ENCODE results near the gene PHACTR4. TPM values are rescaled to one million over a fixed set of nuclear protein-coding genes. Genes with fewer than 3 reads are reported as not detected.
"Not testable (repeated sequence)": the region's sequence is repeated elsewhere in the genome, so short reads cannot be mapped to it uniquely, and the experiment has no call there.

Gene PHACTR4
- total and polyA plus RNA-seq, 2 donors (not counting 3 experiments of a cell fraction or from before 2014, with no cell fraction given): 25.4 to 61.0 TPM

DNA sequence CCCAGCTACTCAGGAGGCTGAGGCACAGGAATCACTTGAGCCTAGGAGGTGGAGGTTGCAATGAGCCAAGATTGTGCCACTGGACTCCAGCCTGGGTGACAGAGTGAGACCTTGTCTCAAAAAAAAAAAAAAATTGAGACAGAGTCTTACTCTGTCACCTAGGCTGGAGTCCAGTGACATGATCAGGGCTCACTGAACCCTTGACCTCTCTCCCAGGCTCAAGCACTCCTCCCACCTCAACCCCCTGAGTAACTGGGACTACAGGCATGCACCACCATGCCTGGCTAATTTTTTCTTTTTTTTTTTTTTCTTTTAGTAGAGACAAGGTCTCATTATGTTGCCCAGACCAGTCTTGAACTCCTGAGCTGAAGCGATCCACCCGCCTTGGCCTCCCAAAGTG, 6.7 kb downstream of the PHACTR4 start:
- H3K27ac ChIP-seq (ENCODE audit: insufficient read depth, low read depth, low read length); H3K9me3 ChIP-seq (replicated peaks; ENCODE audit: control insufficient read depth, insufficient read depth, low read length); H3K36me3 ChIP-seq (ENCODE audit: control insufficient read depth in 2 of 2, extremely low read depth in 1 of 2, insufficient read depth in 2 of 2, low read length in 2 of 2); dilution Hi-C loops (cut with MboI; ENCODE audit: extremely low pct_ligation_motif_present, low sequenced_read_pairs); H3K4me1 ChIP-seq (ENCODE audit: control insufficient read depth, extremely low read depth, insufficient read depth, low read length); H3K9ac ChIP-seq (replicated peaks; ENCODE audit: extremely low read depth, insufficient read depth, low read length); H3K27me3 ChIP-seq (ENCODE audit: control insufficient read depth in 2 of 2, insufficient read depth in 2 of 2, low read length in 2 of 2); H3K4me3 ChIP-seq (replicated peaks in 1 of 3; ENCODE audit: insufficient read depth in 1 of 3, low read depth in 1 of 3, low read length in 3 of 3); FAIRE-seq; POLR2A ChIA-PET; H2AFZ ChIP-seq (ENCODE audit: low read depth, low read length); intact Hi-C loops (cut with micrococcal nuclease); H3K9me1 ChIP-seq (replicated peaks; ENCODE audit: control insufficient read depth, extremely low read depth, insufficient read depth, low read length); H4K20me1 ChIP-seq (replicated peaks; ENCODE audit: control insufficient read depth, extremely low read depth, insufficient read depth, low read length); DNase-seq (ENCODE audit: low read depth, low spot score); BruUV-seq (replicated peaks); H3K4me2 ChIP-seq (ENCODE audit: insufficient read depth, low read length): not testable (repeated sequence)
- CTCF ChIA-PET: interaction anchor here (0.6 to 1.7 kb wide), 3 partner anchors 16 to 95 kb away, joined by 3 to 7 read pairs (median 3); no protein-coding TSS in a partner anchor
- peaks cover 43% of the 10 kb centered on the region for H3K79me2 ChIP-seq (ENCODE audit: control insufficient read depth, insufficient read depth, low read length)

DNA sequence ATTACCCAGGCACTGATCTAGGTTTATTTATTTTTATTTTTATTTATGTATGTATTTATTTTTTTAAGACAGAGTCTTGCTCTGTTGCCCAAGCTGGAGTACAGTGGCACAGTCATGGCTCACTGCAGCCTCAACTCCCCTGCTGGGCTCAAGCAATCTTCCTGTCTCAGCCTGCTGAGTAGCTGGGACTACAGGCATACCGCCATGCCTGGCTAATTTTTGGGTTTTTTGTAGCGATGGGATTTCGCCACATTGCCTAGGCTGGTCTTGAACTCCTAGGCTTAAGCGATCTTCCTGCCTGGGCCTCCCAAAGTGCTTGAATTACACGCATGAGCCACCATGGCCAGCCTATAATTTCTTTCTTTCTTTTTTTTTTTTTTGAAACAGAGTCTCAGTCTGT, 9.4 kb downstream of the PHACTR4 start:
- DNase-seq (ENCODE audit: low read depth, low spot score) (no peak), FAIRE-seq (no peak)
- no peaks in the 10 kb centered on the region for H3K36me3 ChIP-seq (ENCODE audit: control insufficient read depth in 2 of 2, extremely low read depth in 1 of 2, insufficient read depth in 2 of 2, low read length in 2 of 2)
- no peaks in the 10 kb centered on the region for H3K9me3 ChIP-seq (replicated peaks; ENCODE audit: control insufficient read depth, insufficient read depth, low read length)
- no peaks in the 10 kb centered on the region for H3K9me1 ChIP-seq (replicated peaks; ENCODE audit: control insufficient read depth, extremely low read depth, insufficient read depth, low read length)
- no peak overlapping the region for H2AFZ ChIP-seq (ENCODE audit: low read depth, low read length)
- no peaks in the 10 kb centered on the region for H4K20me1 ChIP-seq (replicated peaks; ENCODE audit: control insufficient read depth, extremely low read depth, insufficient read depth, low read length)
- TF ChIP-seq POLR2A (IDR thresholded peaks at IDR 0.05; ENCODE audit: low read depth, low read length) (no peak), POLR2AphosphoS5 (IDR thresholded peaks at IDR 0.05; ENCODE audit: insufficient read depth, low read depth, low read length) (no peak), EZH2 (IDR thresholded peaks at IDR 0.05; ENCODE audit: borderline replicate concordance, low read depth, low read length, severe bottlenecking) (no peak), FOS (IDR thresholded peaks at IDR 0.05; ENCODE audit: borderline replicate concordance, insufficient read depth, low read length) (no peak)
- peaks cover 49% of the 10 kb centered on the region for H3K79me2 ChIP-seq (ENCODE audit: control insufficient read depth, insufficient read depth, low read length)
- H3K9ac ChIP-seq (replicated peaks; ENCODE audit: extremely low read depth, insufficient read depth, low read length): no peak overlapping the region
- H3K4me2 ChIP-seq (ENCODE audit: insufficient read depth, low read length): no peak overlapping the region
- dilution Hi-C loops (cut with MboI; ENCODE audit: extremely low pct_ligation_motif_present, low sequenced_read_pairs) (no loop called here), intact Hi-C loops (cut with micrococcal nuclease) (no loop called here)
- ChIA-PET POLR2A (interaction anchor here (0.8 kb wide), 1 partner anchor 23 kb away, joined by 8 read pairs; no protein-coding TSS in a partner anchor), CTCF (interaction anchor here (0.9 kb wide), 1 partner anchor 19 kb away, joined by 4 read pairs; no protein-coding TSS in a partner anchor)
- H3K27ac ChIP-seq (ENCODE audit: insufficient read depth, low read depth, low read length): no peak overlapping the region
- BruUV-seq (replicated peaks): no TSS peak
- no peak overlapping the region for H3K4me3 ChIP-seq (replicated peaks in 1 of 3; ENCODE audit: insufficient read depth in 1 of 3, low read depth in 1 of 3, low read length in 3 of 3)
- H3K4me1 ChIP-seq (ENCODE audit: control insufficient read depth, extremely low read depth, insufficient read depth, low read length): no peaks in the 10 kb centered on the region
- no peaks in the 10 kb centered on the region for H3K27me3 ChIP-seq (ENCODE audit: control insufficient read depth in 2 of 2, insufficient read depth in 2 of 2, low read length in 2 of 2)

Measured in endothelial cell of umbilical vein (primary cell).